ENCODE measurements around the gene NCAPD3. TPM values are rescaled to one million over a fixed set of nuclear protein-coding genes. Genes with fewer than 3 reads are reported as not detected.

Gene NCAPD3
- total RNA-seq, 1 experiment from 2014 or later = 52.2 TPM

- Histone ChIP-seq H3K4me1 (ENCODE audit: insufficient read depth, low read length) (peaks cover 9% of the 10 kb centered on the region; the same call in 1 of the 2 replicates), H2AFZ (ENCODE audit: low read length) (no peak overlapping the region), H3T11ph (ENCODE audit: low read length) (no peak overlapping the region), H3K4me2 (ENCODE audit: insufficient read depth, insufficient read length, low read length) (no peak overlapping the region), H4K20me1 (ENCODE audit: control insufficient read depth, insufficient read depth, insufficient read length) (no peaks in the 10 kb centered on the region), H4K5ac (ENCODE audit: insufficient read length, low read depth, low read length) (no peak overlapping the region), H3K27ac (ENCODE audit: insufficient read length, low read depth, low read length) (no peak overlapping the region), H3K9ac (ENCODE audit: extremely low read depth, insufficient read length, low read length) (no peak overlapping the region), H3K23ac (ENCODE audit: insufficient read length, low read depth, low read length) (no peak overlapping the region), H2BK120ac (ENCODE audit: low read depth, low read length, poor library complexity, severe bottlenecking) (no peak overlapping the region), H2BK20ac (ENCODE audit: low read depth, low read length, poor library complexity, severe bottlenecking) (no peak overlapping the region), H3K9me3 (ENCODE audit: control insufficient read depth, low read depth, low read length) (no peaks in the 10 kb centered on the region), H3K4ac (ENCODE audit: low read depth, low read length) (no peak overlapping the region), H3K14ac (ENCODE audit: insufficient read depth, low read length) (no peak overlapping the region), H2BK15ac (ENCODE audit: low read depth, low read length) (no peak overlapping the region), H3K18ac (ENCODE audit: insufficient read length, low read depth, low read length) (no peak overlapping the region), H3K23me2 (ENCODE audit: insufficient read length, low read depth, low read length, poor library complexity, severe bottlenecking) (peaks cover 3% of the 10 kb centered on the region), H3K56ac (ENCODE audit: insufficient read length, low read depth, low read length) (no peak overlapping the region), H4K91ac (ENCODE audit: insufficient read length, low read depth, low read length) (no peak overlapping the region), H2BK5ac (ENCODE audit: insufficient read length, low read length) (no peak overlapping the region), H2AK5ac (ENCODE audit: insufficient read length, low read length) (no peak overlapping the region), H3K27me3 (ENCODE audit: insufficient read depth, low read length) (peaks cover 4% of the 10 kb centered on the region; the same call in 1 of the 2 replicates), H3K79me1 (ENCODE audit: insufficient read depth, low read depth, low read length, poor library complexity, severe bottlenecking) (no peaks in the 10 kb centered on the region), H4K8ac (replicated peaks; ENCODE audit: insufficient read length, low read depth, low read length) (no peak overlapping the region), H3K79me2 (ENCODE audit: insufficient read depth, low read length) (no peaks in the 10 kb centered on the region), H2BK12ac (ENCODE audit: insufficient read length, low read depth, low read length) (no peak overlapping the region)
- DNase-seq = no peak
- Mint-ChIP-seq H3K9me3 (no peaks in the 10 kb centered on the region), H3K36me3 (ENCODE audit: insufficient read depth in 1 of 3, low read depth in 3 of 3) (no peaks in the 10 kb centered on the region), H3K4me3 (no peak overlapping the region), H3K27me3 (ENCODE audit: low read depth) (peaks cover 29% of the 10 kb centered on the region), H3K27ac (peak overlapping the region in 1 of 3 experiments; percentile 21; a peak in 2 of 7 replicates), H3K4me1 (peaks cover 33 to 46% of the 10 kb centered on the region in 2 experiments)
- no peak for TF ChIP-seq CTCF (conservative IDR thresholded peaks at IDR 0.05)
- WGBS (ENCODE audit: extremely low coverage, insufficient read length, low lambda C conversion rate) = no CpG with 5 or more reads among the region's 9 CpGs
Measured at GRCh38 chr11:134120921-134121526, 102.7 kb downstream of the NCAPD3 start.
